ENCODE data around the gene ZMYND10.

DNA sequence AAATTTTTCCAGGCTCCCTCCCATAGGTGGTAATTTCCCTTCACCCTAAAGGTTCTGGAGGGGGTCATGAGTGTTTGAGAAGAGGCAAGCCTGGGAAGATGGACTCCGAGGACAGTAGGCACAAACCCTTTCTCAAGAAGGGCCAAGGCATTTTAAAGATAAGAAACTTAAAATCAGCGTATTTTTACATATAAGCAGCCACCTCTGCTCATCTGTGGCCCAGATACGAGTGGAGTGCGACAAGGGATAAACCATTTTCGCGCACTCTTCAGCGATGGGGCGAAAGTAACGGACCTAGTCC is 5.4 kb downstream of the ZMYND10 start:
- TF ChIP-seq, protein P1, sequence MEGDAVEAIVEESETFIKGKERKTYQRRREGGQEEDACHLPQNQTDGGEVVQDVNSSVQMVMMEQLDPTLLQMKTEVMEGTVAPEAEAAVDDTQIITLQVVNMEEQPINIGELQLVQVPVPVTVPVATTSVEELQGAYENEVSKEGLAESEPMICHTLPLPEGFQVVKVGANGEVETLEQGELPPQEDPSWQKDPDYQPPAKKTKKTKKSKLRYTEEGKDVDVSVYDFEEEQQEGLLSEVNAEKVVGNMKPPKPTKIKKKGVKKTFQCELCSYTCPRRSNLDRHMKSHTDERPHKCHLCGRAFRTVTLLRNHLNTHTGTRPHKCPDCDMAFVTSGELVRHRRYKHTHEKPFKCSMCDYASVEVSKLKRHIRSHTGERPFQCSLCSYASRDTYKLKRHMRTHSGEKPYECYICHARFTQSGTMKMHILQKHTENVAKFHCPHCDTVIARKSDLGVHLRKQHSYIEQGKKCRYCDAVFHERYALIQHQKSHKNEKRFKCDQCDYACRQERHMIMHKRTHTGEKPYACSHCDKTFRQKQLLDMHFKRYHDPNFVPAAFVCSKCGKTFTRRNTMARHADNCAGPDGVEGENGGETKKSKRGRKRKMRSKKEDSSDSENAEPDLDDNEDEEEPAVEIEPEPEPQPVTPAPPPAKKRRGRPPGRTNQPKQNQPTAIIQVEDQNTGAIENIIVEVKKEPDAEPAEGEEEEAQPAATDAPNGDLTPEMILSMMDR (IDR thresholded peaks at IDR 0.05): no peak
- TF ChIP-seq POLR2A (IDR thresholded peaks at IDR 0.05) (no peak), EP300 (IDR thresholded peaks at IDR 0.05) (no peak)
